Sigmoid colon (tissue), 7 donors: ENCODE results near the gene PLA2G10. TPM values are rescaled to one million over a fixed set of nuclear protein-coding genes. Genes with fewer than 3 reads are reported as not detected.
A peak's percentile ranks its signal among the peaks of the same experiment; 100 is the strongest.
"Not testable (repeated sequence)": the region's sequence is repeated elsewhere in the genome, so short reads cannot be mapped to it uniquely, and the experiment has no call there.

Experiments used
- DNase-seq: peaks from one replicate; pipeline ENCODE4 v3.0.0-alpha.2; 2019
- H3K27ac ChIP-seq, 4 donors: fragments of 200-600 bp; sonication (generic); one replicate each; pipeline ENCODE4 v1.5.1; 2016 to 2019; ENCODE audit warnings: mild to moderate bottlenecking in 1 of 4
- H3K27me3 ChIP-seq, 3 donors: fragments of 200-600 bp; sonication (generic); one replicate each; pipeline ENCODE4 v1.5.1; 2019; ENCODE audit warnings: mild to moderate bottlenecking in 1 of 3
- H3K36me3 ChIP-seq, 4 donors: fragments of 200-600 bp; sonication (generic); one replicate each; pipeline ENCODE4 v1.5.1; 2016 to 2019
- H3K4me1 ChIP-seq, 4 donors: fragments of 200-600 bp; sonication (generic); one replicate each; pipeline ENCODE4 v1.5.1; 2017 to 2019
- H3K4me3 ChIP-seq, 4 donors: fragments of 200-600 bp; sonication (generic); one replicate each; pipeline ENCODE4 v1.5.1; 2017 to 2019; ENCODE audit warnings: mild to moderate bottlenecking in 2 of 4, moderate library complexity in 1 of 4
- H3K9me3 ChIP-seq, 4 donors: fragments of 200-600 bp in 3 of 4; sonication (generic) in 3 of 4; one replicate each; pipeline versions ENCODE4 v1.5.1 to v1.6.1; 2013 to 2019
- CTCF ChIP-seq, 4 experiments: fragments of 450-650 bp in 3 of 4; fragments of 200-600 bp in 1 of 4; IDR thresholded peaks; one replicate each; pipeline ENCODE4 v1.5.1; 2016 to 2019; ENCODE audit warnings: antibody characterized with exemption in 4 of 4, mild to moderate bottlenecking in 3 of 4, moderate library complexity in 2 of 4
- EP300 ChIP-seq, 4 donors: sonication (generic); formaldehyde crosslinking; IDR thresholded peaks; one replicate each; pipeline ENCODE4 v1.6.1; 2017; ENCODE audit warnings: antibody characterized with exemption in 4 of 4
- POLR2A ChIP-seq, 2 donors: fragments of 450-650 bp; IDR thresholded peaks; one replicate each; pipeline ENCODE4 v1.6.1; 2016; ENCODE audit warnings: antibody characterized with exemption in 2 of 2, mild to moderate bottlenecking in 2 of 2, moderate library complexity in 2 of 2
- POLR2AphosphoS5 ChIP-seq, 4 donors: sonication (generic); formaldehyde crosslinking; IDR thresholded peaks; one replicate each; pipeline ENCODE4 v1.6.1; 2017; ENCODE audit warnings: antibody characterized with exemption in 4 of 4
- WGBS, 2 donors: extraction: QIAGEN DNeasy Blood & Tissue Kit; methylation state at CpG; one replicate each; pipeline ENCODE4 v1.1.7; 2013; 5-methylcytosine and 5-hydroxymethylcytosine counted together
- intact Hi-C: fragments of 100-400 bp; cut with DNase I; formaldehyde crosslinking; loops from one replicate; pipeline ENCODE4 v1.15.1; 2023
- polyA plus RNA-seq, 3 donors: library from polyadenylated mRNA; stranded (reverse); fragments of 200-250 nt; gene quantifications; one replicate each; pipeline ENCODE4 v1.2.3, GENCODE V29; 2013
- total RNA-seq, 4 donors: library from RNA; depleted of rRNA; stranded (reverse); fragments of >200 nt; gene quantifications; one replicate each; pipeline ENCODE4 v1.1.0, GENCODE V29; 2016
- donor health status: healthy with polysubstance abuse.
- donor health status: Bipolar disorder and iron deficiency.
- donor health status: healthy.

Gene PLA2G10
- total and polyA plus RNA-seq, 7 donors, result 22.7 to 29.4 (median 27.5) TPM; not detected in 4

GRCh38 chr16:14649816-14650215, 44.3 kb downstream of the PLA2G10 start:
- no peaks in the 10 kb centered on the region for H3K4me1 ChIP-seq
- no peak overlapping the region for H3K4me3 ChIP-seq
- H3K27me3 ChIP-seq, result no peaks in the 10 kb centered on the region
- peaks cover 16 to 96% (median 48%) of the 10 kb centered on the region in 4 donors for H3K36me3 ChIP-seq
- 96 to 97% methylated on average over 10 of the region's 10 CpGs for WGBS, 2 donors
- TF ChIP-seq CTCF (IDR thresholded peaks at IDR 0.05) (no peak), POLR2AphosphoS5 (IDR thresholded peaks at IDR 0.05) (no peak), POLR2A (IDR thresholded peaks at IDR 0.05) (no peak), EP300 (IDR thresholded peaks at IDR 0.05) (no peak)
- H3K9me3 ChIP-seq, result no peaks in the 10 kb centered on the region
- no peak for DNase-seq
- intact Hi-C loops, result no loop called here
- H3K27ac ChIP-seq, result no peak overlapping the region

- peaks cover 0 to 8% (median 2%) of the 10 kb centered on the region in 4 donors for H3K4me1 ChIP-seq
- 92 to 93% methylated on average over 7 of the region's 7 CpGs for WGBS, 2 donors
- H3K27me3 ChIP-seq, result no peaks in the 10 kb centered on the region
- intact Hi-C loops, result no loop called here
- H3K27ac ChIP-seq, result no peak overlapping the region
- H3K9me3 ChIP-seq, result no peaks in the 10 kb centered on the region
- peaks cover 0 to 56% (median 17%) of the 10 kb centered on the region in 4 donors for H3K36me3 ChIP-seq
- no peak overlapping the region for H3K4me3 ChIP-seq
- no peak for DNase-seq
- no peak for TF ChIP-seq EP300 (IDR thresholded peaks at IDR 0.05)
- no peak for TF ChIP-seq POLR2A (IDR thresholded peaks at IDR 0.05)
- TF ChIP-seq POLR2AphosphoS5 (IDR thresholded peaks at IDR 0.05), result no peak
- TF ChIP-seq CTCF (IDR thresholded peaks at IDR 0.05), result no peak
Measured at GRCh38 chr16:14641926-14642325, 52.2 kb downstream of the PLA2G10 start.

- H3K27ac ChIP-seq, result no peak overlapping the region
- TF ChIP-seq CTCF (IDR thresholded peaks at IDR 0.05) (no peak), EP300 (IDR thresholded peaks at IDR 0.05) (no peak), POLR2AphosphoS5 (IDR thresholded peaks at IDR 0.05) (no peak), POLR2A (IDR thresholded peaks at IDR 0.05) (no peak)
Measured at GRCh38 chr16:14641206-14641605, 52.9 kb downstream of the PLA2G10 start.

GRCh38 chr16:14640538-14640937, 53.6 kb downstream of the PLA2G10 start:
- no peak overlapping the region for H3K4me3 ChIP-seq
- TF ChIP-seq POLR2AphosphoS5 (IDR thresholded peaks at IDR 0.05) (no peak), POLR2A (IDR thresholded peaks at IDR 0.05) (peak in 1 of 2 donors; percentile 41), EP300 (IDR thresholded peaks at IDR 0.05) (no peak), CTCF (IDR thresholded peaks at IDR 0.05) (peak in 1 of 4 experiments; percentile 7)
- intact Hi-C loops, result no loop called here
- no peaks in the 10 kb centered on the region for H3K9me3 ChIP-seq
- H3K4me1 ChIP-seq, result peaks cover 0 to 22% (median 15%) of the 10 kb centered on the region in 4 donors
- H3K27me3 ChIP-seq, result no peaks in the 10 kb centered on the region
- WGBS, 2 donors, result 23 to 66% methylated on average over 10 of the region's 10 CpGs
- no peak for DNase-seq
- H3K36me3 ChIP-seq, result peaks cover 0 to 42% (median 9%) of the 10 kb centered on the region in 4 donors
- H3K27ac ChIP-seq, result no peak overlapping the region

More at GRCh38 chr16:14641206-14641605, 52.9 kb downstream of the PLA2G10 start:
- Histone ChIP-seq H3K36me3 (peaks cover 0 to 49% (median 13%) of the 10 kb centered on the region in 4 donors), H3K4me1 (peaks cover 0 to 15% (median 8%) of the 10 kb centered on the region in 4 donors), H3K4me3 (no peak overlapping the region), H3K27me3 (no peaks in the 10 kb centered on the region), H3K9me3 (no peaks in the 10 kb centered on the region)
- DNase-seq, result no peak
- intact Hi-C loops, result no loop called here
- 94 to 95% methylated on average over 8 of the region's 8 CpGs for WGBS, 2 donors

- not testable (repeated sequence) for DNase-seq, H3K27me3 ChIP-seq, H3K9me3 ChIP-seq, H3K4me3 ChIP-seq
- Histone ChIP-seq H3K4me1 (peaks cover 0 to 46% (median 40%) of the 10 kb centered on the region in 4 donors), H3K27ac (peak overlapping the region in 2 of 4 donors; percentile 14 to 22), H3K36me3 (peaks cover 0 to 28% (median 0%) of the 10 kb centered on the region in 4 donors)
- WGBS, 2 donors, result 15 to 57% methylated on average over 1 of the region's 1 CpG
- intact Hi-C loops, result loop anchor here (10.0 kb wide), 1 partner anchor 352 kb away; no protein-coding TSS in a partner anchor
Measured at GRCh38 chr16:14636951-14637240, 57.2 kb downstream of the PLA2G10 start.

GRCh38 chr16:14636179-14636950, 57.7 kb downstream of the PLA2G10 start:
- DNase-seq, H3K9me3 ChIP-seq, H3K4me3 ChIP-seq, H3K27me3 ChIP-seq: not testable (repeated sequence)
- intact Hi-C loops, result loop anchor here (10.0 kb wide), 1 partner anchor 352 kb away; no protein-coding TSS in a partner anchor
- H3K27ac ChIP-seq, result peak overlapping the region in 2 of 4 donors; percentile 37 to 48
- 49 to 64% methylated on average over 17 of the region's 17 CpGs for WGBS, 2 donors
- H3K4me1 ChIP-seq, result peaks cover 0 to 47% (median 43%) of the 10 kb centered on the region in 4 donors
- peaks cover 0 to 28% (median 0%) of the 10 kb centered on the region in 4 donors for H3K36me3 ChIP-seq
